Endodermal cell (in vitro differentiated cells): ENCODE results near the gene CASZ1. TPM values are rescaled to one million over a fixed set of nuclear protein-coding genes. Genes with fewer than 3 reads are reported as not detected.

Experiments
- DNase-seq: peaks from one replicate; pipeline ENCODE4 v3.0.0-alpha.2; 2017
- H3K27ac ChIP-seq: 2 replicates; pipeline ENCODE4 v1.5.1; 2013; ENCODE audit warnings: mild to moderate bottlenecking, low read depth, low read length, moderate library complexity
- H3K27me3 ChIP-seq: 2 replicates; pipeline ENCODE4 v1.6.1; 2013; ENCODE audit warnings: mild to moderate bottlenecking, low read length, moderate library complexity; ENCODE audit not compliant: insufficient read depth, control insufficient read depth, poor library complexity, severe bottlenecking
- H3K36me3 ChIP-seq: 2 replicates; pipeline ENCODE4 v1.7.0; 2013; ENCODE audit warnings: mild to moderate bottlenecking, low read length, moderate library complexity; ENCODE audit not compliant: control insufficient read depth, insufficient read depth
- H3K4me1 ChIP-seq: one replicate; pipeline ENCODE4 v1.7.0; 2013; ENCODE audit warnings: low read length; ENCODE audit not compliant: control insufficient read depth, insufficient read depth
- H3K4me3 ChIP-seq: 2 replicates; pipeline ENCODE4 v1.5.1; 2013; ENCODE audit warnings: mild to moderate bottlenecking, low read length, moderate library complexity
- H3K9ac ChIP-seq: 2 replicates; pipeline ENCODE4 v1.6.1; 2013; ENCODE audit warnings: mild to moderate bottlenecking, low read length, moderate library complexity; ENCODE audit not compliant: poor library complexity, severe bottlenecking; ENCODE audit errors: extremely low read depth
- H3K9me3 ChIP-seq: 2 replicates; pipeline ENCODE4 v1.6.1; 2013; ENCODE audit warnings: mild to moderate bottlenecking, low read length, moderate library complexity; ENCODE audit not compliant: control insufficient read depth
- H3K27ac Mint-ChIP-seq: 2 replicates; pipeline ENCODE4 v1.8.0; 2020; ENCODE audit warnings: mixed read lengths
- H3K27me3 Mint-ChIP-seq: 2 replicates; pipeline ENCODE4 v1.8.0; 2021; ENCODE audit warnings: mild to moderate bottlenecking, mixed read lengths; ENCODE audit not compliant: insufficient read depth
- H3K36me3 Mint-ChIP-seq: 2 replicates; pipeline ENCODE4 v1.8.0; 2020; ENCODE audit warnings: low read depth, mixed read lengths
- H3K4me1 Mint-ChIP-seq: 2 replicates; pipeline ENCODE4 v1.8.0; 2020; ENCODE audit warnings: mixed read lengths
- H3K4me3 Mint-ChIP-seq: 2 replicates; pipeline ENCODE4 v1.8.0; 2020; ENCODE audit warnings: mild to moderate bottlenecking, moderate library complexity, mixed read lengths
- H3K9me3 Mint-ChIP-seq: 2 replicates; pipeline ENCODE4 v1.8.0; 2020; ENCODE audit warnings: mild to moderate bottlenecking, mixed read lengths
- CTCF ChIP-seq: fragments of 200-600 bp; sonication (generic); conservative IDR thresholded peaks from 2 replicates; pipeline ENCODE4 v1.5.0; 2021; ENCODE audit warnings: antibody characterized with exemption, mild to moderate bottlenecking
- WGBS, 2 experiments: methylation state at CpG; one replicate each; pipeline versions ENCODE4 v1.1.5 to v1.1.7; 2013; ENCODE audit warnings: missing lambda C conversion rate in 2 of 2, mixed read lengths in 1 of 2; ENCODE audit not compliant: insufficient coverage in 1 of 2, insufficient read length in 1 of 2; 5-methylcytosine and 5-hydroxymethylcytosine counted together
- total RNA-seq, 2 donors: library from RNA; stranded (reverse); fragmentation: NEBNext Ultra II Directional in 1 of 2; extraction: Animal tissue kit (Norgen Biotek cat#: 25700) in 1 of 2; gene quantifications; 2 replicates in 1 of 2; 3 replicates in 1 of 2; pipeline ENCODE4 v1.2.1, GENCODE V29; 2021

Gene CASZ1
- total RNA-seq, 2 donors from 2014 or later, result 3.5 to 5.9 TPM

- no peaks in the 10 kb centered on the region for H3K27me3 Mint-ChIP-seq
- 33 to 35% methylated on average over 3 to 15 of the region's 15 CpGs for WGBS, 2 experiments
- H3K4me3 Mint-ChIP-seq, result no peak overlapping the region
- H3K36me3 ChIP-seq, result no peaks in the 10 kb centered on the region
- peak; percentile 91 for DNase-seq
- H3K4me1 Mint-ChIP-seq, result peaks cover 6% of the 10 kb centered on the region
- peaks cover 7% of the 10 kb centered on the region for H3K4me1 ChIP-seq
- H3K27ac Mint-ChIP-seq, result no peak overlapping the region
- H3K27ac ChIP-seq, result peak overlapping the region; percentile 57
- H3K9ac ChIP-seq, result no peak overlapping the region
- TF ChIP-seq CTCF, result no peak
- no peak overlapping the region for H3K4me3 ChIP-seq
- no peaks in the 10 kb centered on the region for H3K9me3 Mint-ChIP-seq
- no peaks in the 10 kb centered on the region for H3K27me3 ChIP-seq
- no peaks in the 10 kb centered on the region for H3K36me3 Mint-ChIP-seq
- no peaks in the 10 kb centered on the region for H3K9me3 ChIP-seq
Measured at GRCh38 chr1:10663678-10664035, 132.8 kb downstream of the CASZ1 start.

GRCh38 chr1:10662824-10663677 lies 133.4 kb downstream of the CASZ1 start:
- Mint-ChIP-seq H3K27me3 (no peaks in the 10 kb centered on the region), H3K4me3 (no peak overlapping the region), H3K9me3 (no peaks in the 10 kb centered on the region), H3K36me3 (no peaks in the 10 kb centered on the region), H3K27ac (peak overlapping the region; percentile 8), H3K4me1 (peaks cover 6% of the 10 kb centered on the region)
- no peaks in the 10 kb centered on the region for H3K27me3 ChIP-seq
- no peak overlapping the region for H3K9ac ChIP-seq
- no peak for TF ChIP-seq CTCF
- no peaks in the 10 kb centered on the region for H3K9me3 ChIP-seq
- H3K4me1 ChIP-seq, result peaks cover 7% of the 10 kb centered on the region
- no peak overlapping the region for H3K27ac ChIP-seq
- H3K4me3 ChIP-seq, result no peak overlapping the region
- WGBS, 2 experiments, result 82 to 87% methylated on average over 14 to 26 of the region's 26 CpGs
- H3K36me3 ChIP-seq, result no peaks in the 10 kb centered on the region
- DNase-seq, result no peak

- TF ChIP-seq CTCF, result no peak
- Histone ChIP-seq H3K36me3 (no peaks in the 10 kb centered on the region), H3K9me3 (no peaks in the 10 kb centered on the region), H3K27me3 (no peaks in the 10 kb centered on the region), H3K4me1 (peaks cover 7% of the 10 kb centered on the region), H3K9ac (no peak overlapping the region), H3K27ac (no peak overlapping the region), H3K4me3 (no peak overlapping the region)
- WGBS, 2 experiments, result 95 to 96% methylated on average over 8 of the region's 8 CpGs
- no peak overlapping the region for H3K27ac Mint-ChIP-seq
- H3K4me1 Mint-ChIP-seq, result peaks cover 6% of the 10 kb centered on the region
- H3K4me3 Mint-ChIP-seq, result no peak overlapping the region
- no peaks in the 10 kb centered on the region for H3K9me3 Mint-ChIP-seq
- no peaks in the 10 kb centered on the region for H3K36me3 Mint-ChIP-seq
- no peaks in the 10 kb centered on the region for H3K27me3 Mint-ChIP-seq
- DNase-seq, result no peak
Measured at GRCh38 chr1:10662090-10662688, 134.3 kb downstream of the CASZ1 start.
